ENCODE results near the gene HINT1. TPM values are rescaled to one million over a fixed set of nuclear protein-coding genes. Genes with fewer than 3 reads are reported as not detected.
"Not testable (repeated sequence)": the region's sequence is repeated elsewhere in the genome, so short reads cannot be mapped to it uniquely, and the experiment has no call there.

Gene HINT1
- total RNA-seq, 1 donor from 2014 or later: 201 TPM

DNA sequence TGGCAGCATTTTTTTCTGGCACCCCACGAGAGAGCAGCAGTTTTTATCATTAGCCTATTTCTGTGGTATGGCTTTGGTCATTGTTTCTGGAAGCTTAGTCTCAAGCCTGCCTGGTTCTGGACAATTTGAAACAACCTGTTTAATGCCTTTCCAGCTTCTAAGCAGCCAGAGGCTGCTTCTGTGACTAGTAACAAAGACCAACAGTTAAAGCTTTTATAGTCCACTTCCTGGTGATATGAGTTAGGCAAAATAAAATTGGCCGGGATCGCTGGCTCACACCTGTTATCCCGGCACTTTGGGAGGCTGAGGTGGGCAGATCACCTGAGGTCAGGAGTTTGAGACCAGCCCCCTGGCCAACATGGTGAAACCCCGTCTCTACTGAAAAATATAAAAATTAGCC is 29.7 kb upstream of the HINT1 start:
- intact Hi-C loops (cut with micrococcal nuclease): no loop called here
- H3K9me3 Mint-ChIP-seq: no peaks in the 10 kb centered on the region
- no peaks in the 10 kb centered on the region for H3K4me1 Mint-ChIP-seq

DNA sequence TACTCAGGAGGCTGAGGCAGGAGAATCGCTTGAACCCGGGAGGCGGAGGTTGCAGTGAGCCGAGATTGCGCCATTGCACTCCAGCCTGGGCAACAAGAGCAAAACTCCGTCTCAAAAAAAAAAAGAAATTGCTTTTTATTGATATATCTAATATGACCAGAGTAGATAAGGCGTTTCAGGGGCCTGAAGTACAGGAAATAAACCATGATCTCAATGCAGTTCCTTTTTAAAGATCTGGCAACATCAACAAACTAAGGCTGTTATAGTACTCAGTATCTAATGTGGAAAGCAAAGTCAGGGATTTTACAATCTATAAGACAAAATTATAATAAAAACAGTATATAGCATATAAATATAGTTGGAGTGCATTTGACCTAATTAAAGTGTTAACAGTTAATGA is 28.8 kb upstream of the HINT1 start:
- H3K4me1 Mint-ChIP-seq; H3K27me3 Mint-ChIP-seq; H3K4me3 Mint-ChIP-seq; ATAC-seq (ENCODE audit: low read depth); H3K27ac Mint-ChIP-seq; H3K9me3 Mint-ChIP-seq; intact Hi-C loops (cut with micrococcal nuclease); DNase-seq; CTCF ChIA-PET: not testable (repeated sequence)
- POLR2A ChIA-PET: interaction anchor here (1.4 kb wide), 1 partner anchor 15 kb away, joined by 3 read pairs; no protein-coding TSS in a partner anchor
- H3K36me3 Mint-ChIP-seq (ENCODE audit: low read depth): peaks cover 12% of the 10 kb centered on the region

More for the DNA sequence above, 29.7 kb upstream of the HINT1 start:
- Mint-ChIP-seq H3K27ac (no peak overlapping the region), H3K27me3 (no peaks in the 10 kb centered on the region), H3K4me3 (no peak overlapping the region), H3K36me3 (ENCODE audit: low read depth) (peaks cover 7% of the 10 kb centered on the region)
- ATAC-seq (ENCODE audit: low read depth) (no peak), DNase-seq (no peak)
- ChIA-PET CTCF (no interaction called here), POLR2A (interaction anchor here (1.4 kb wide), 1 partner anchor 14 kb away, joined by 3 read pairs; no protein-coding TSS in a partner anchor)
- TF ChIP-seq, protein P1, sequence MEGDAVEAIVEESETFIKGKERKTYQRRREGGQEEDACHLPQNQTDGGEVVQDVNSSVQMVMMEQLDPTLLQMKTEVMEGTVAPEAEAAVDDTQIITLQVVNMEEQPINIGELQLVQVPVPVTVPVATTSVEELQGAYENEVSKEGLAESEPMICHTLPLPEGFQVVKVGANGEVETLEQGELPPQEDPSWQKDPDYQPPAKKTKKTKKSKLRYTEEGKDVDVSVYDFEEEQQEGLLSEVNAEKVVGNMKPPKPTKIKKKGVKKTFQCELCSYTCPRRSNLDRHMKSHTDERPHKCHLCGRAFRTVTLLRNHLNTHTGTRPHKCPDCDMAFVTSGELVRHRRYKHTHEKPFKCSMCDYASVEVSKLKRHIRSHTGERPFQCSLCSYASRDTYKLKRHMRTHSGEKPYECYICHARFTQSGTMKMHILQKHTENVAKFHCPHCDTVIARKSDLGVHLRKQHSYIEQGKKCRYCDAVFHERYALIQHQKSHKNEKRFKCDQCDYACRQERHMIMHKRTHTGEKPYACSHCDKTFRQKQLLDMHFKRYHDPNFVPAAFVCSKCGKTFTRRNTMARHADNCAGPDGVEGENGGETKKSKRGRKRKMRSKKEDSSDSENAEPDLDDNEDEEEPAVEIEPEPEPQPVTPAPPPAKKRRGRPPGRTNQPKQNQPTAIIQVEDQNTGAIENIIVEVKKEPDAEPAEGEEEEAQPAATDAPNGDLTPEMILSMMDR (IDR thresholded peaks at IDR 0.05): no peak

DNA sequence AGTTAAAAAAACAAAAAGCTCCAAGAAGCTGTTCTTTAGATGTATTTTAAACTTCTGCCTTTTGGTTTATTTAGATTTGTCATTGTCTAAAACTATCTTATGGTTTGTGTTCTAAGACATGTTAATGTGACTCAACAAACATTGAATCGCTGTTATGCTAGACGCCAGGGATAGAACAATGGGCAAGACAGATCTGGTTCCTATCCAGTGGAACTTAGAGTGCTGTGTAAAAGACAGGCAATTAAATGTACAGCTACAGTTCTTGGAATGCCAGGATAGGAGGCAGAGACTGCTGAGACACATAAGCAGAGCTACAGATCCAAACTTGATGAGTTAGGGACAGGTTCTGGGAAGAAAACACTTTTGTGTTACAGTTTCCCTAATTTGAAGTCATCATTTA is 28.1 kb upstream of the HINT1 start:
- ChIA-PET CTCF (no interaction called here), POLR2A (no interaction called here)
- Mint-ChIP-seq H3K9me3 (no peaks in the 10 kb centered on the region), H3K27me3 (no peaks in the 10 kb centered on the region), H3K4me1 (no peaks in the 10 kb centered on the region), H3K27ac (no peak overlapping the region), H3K4me3 (no peak overlapping the region), H3K36me3 (ENCODE audit: low read depth) (peaks cover 14% of the 10 kb centered on the region)
- no peak for DNase-seq
- no peak for ATAC-seq (ENCODE audit: low read depth)
- intact Hi-C loops (cut with micrococcal nuclease): no loop called here
- TF ChIP-seq, protein P1 (IDR thresholded peaks at IDR 0.05): no peak

DNA sequence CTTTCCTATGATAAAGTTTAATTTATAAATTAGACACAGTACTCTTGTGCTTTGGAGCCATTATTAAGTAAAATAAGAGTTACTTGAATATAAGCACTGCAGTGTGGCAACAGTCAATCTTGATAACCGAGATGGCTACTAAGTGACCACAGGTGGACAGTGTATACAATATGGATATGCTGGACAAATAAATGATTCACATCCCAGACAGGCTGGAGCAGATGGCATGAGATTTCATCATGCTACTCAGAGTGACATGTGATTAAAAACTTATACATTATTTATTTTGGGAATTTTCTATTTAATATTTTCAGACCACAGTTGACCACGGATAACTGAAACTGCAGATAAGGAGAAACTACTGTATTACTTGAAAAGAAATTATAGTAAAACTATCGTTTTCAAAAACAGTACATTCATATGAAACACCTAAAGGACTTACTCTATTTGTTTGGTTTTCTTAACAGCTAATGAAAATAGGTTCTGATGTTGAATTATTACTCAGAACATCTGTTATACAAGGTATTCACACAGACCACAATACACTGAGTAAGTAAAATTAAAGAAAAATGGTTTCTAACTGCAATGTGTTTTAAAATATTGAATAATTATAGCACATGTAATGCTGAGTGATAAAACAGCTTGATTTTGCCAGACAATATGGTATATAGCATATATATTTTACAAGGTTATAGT is 21.7 kb upstream of the HINT1 start:
- Mint-ChIP-seq H3K4me1 (no peaks in the 10 kb centered on the region), H3K27ac (no peak overlapping the region), H3K9me3 (no peaks in the 10 kb centered on the region), H3K27me3 (no peaks in the 10 kb centered on the region), H3K4me3 (no peak overlapping the region), H3K36me3 (ENCODE audit: low read depth) (peaks cover 34% of the 10 kb centered on the region)
- ATAC-seq (ENCODE audit: low read depth): no peak
- ChIA-PET POLR2A (no interaction called here), CTCF (no interaction called here)
- DNase-seq: no peak
- intact Hi-C loops (cut with micrococcal nuclease): loop anchor here (2.0 kb wide), 1 partner anchor 14 kb away; no protein-coding TSS in a partner anchor
- TF ChIP-seq, protein P1 (IDR thresholded peaks at IDR 0.05): no peak

DNA sequence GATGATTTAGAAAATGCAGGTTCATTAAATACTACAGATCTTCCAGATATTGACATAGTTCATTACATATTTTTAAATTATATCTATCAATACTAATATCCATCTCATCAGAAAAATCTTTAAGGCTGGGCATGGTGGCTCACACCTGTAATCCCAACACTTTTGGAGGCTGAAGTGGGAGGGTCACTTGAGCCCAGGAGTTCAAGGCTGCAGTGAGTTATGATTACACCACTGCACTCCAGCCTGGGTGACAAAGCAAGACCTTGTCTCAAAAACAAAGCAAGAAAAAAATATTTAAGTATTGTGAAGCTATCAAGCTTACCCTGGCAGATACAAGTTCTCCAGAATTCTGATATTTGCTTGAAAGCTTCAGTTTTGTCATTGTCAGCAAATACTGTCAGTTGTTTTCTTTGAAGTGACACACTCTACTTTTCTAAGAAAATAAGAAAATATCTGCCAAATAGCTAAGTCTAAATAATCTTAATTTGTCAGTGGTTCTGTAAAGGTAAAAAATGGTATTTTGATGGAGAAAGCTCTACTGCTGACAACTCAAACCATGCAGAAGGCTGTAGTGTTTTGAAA is 20.6 kb upstream of the HINT1 start:
- H3K9me3 Mint-ChIP-seq: no peaks in the 10 kb centered on the region
- CTCF ChIA-PET: no interaction called here
- no peak overlapping the region for H3K27ac Mint-ChIP-seq
- no peak overlapping the region for H3K4me3 Mint-ChIP-seq
- no peaks in the 10 kb centered on the region for H3K4me1 Mint-ChIP-seq
- intact Hi-C loops (cut with micrococcal nuclease): loop anchor here (2.0 kb wide), 1 partner anchor 15 kb away; no protein-coding TSS in a partner anchor
- peaks cover 31% of the 10 kb centered on the region for H3K36me3 Mint-ChIP-seq (ENCODE audit: low read depth)
- POLR2A ChIA-PET: no interaction called here
- TF ChIP-seq, protein P1 (IDR thresholded peaks at IDR 0.05): no peak
- ATAC-seq (ENCODE audit: low read depth) (no peak), DNase-seq (no peak)
- H3K27me3 Mint-ChIP-seq: no peaks in the 10 kb centered on the region
